Measurements from ENCODE around the gene RNF145.

RNF145 gene, protein sequence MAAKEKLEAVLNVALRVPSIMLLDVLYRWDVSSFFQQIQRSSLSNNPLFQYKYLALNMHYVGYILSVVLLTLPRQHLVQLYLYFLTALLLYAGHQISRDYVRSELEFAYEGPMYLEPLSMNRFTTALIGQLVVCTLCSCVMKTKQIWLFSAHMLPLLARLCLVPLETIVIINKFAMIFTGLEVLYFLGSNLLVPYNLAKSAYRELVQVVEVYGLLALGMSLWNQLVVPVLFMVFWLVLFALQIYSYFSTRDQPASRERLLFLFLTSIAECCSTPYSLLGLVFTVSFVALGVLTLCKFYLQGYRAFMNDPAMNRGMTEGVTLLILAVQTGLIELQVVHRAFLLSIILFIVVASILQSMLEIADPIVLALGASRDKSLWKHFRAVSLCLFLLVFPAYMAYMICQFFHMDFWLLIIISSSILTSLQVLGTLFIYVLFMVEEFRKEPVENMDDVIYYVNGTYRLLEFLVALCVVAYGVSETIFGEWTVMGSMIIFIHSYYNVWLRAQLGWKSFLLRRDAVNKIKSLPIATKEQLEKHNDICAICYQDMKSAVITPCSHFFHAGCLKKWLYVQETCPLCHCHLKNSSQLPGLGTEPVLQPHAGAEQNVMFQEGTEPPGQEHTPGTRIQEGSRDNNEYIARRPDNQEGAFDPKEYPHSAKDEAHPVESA

DNA sequence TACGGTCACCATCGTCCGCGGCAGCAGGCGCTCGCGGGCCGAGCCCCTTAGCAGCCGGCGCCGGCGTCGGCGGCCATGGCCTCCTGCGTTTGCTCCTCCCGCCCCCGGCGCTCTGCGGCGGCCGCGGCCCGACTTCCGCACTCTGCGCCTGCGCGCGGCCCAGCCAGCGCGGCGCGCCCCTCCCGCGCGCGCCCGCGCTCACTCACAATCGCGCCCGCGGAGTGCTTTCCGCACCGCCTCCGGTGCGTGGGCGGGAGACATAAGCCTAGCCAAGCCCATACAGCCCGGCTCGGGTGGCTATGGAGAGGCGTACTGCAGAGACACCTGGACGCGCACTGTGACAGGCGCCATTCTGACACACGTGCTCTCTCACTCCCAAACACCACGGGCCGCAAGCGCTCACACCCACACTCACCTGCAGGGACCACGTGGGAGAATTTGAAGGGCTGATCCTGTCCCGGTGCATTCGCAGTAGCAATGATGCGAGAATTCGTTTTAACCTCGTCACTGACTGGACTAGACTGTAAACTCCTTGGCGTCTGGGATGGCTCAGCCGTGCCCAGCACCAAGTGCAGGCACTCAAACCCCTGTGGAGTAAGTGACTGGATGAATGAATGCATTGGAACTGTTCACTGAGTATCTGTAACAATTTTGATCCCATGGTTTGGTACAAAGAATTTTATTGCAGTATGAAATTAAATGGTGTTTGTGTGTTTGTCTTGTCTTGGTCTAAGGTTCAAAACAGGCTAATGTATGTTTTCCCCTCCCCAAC lies at the start of gene RNF145:
TSS of gene RNF145 (minus strand) at position 116 of the 772 bp plus-strand sequence. CDS start 5,936 bp downstream, outside the sequence.
- Histone ChIP-seq H3K36me3 (ENCODE audit: control insufficient read depth, insufficient read depth, low read length) (no peaks in the 10 kb centered on the region), H3K4me1 (peaks cover 2% of the 10 kb centered on the region), H3K9ac (peak within 1 kb of the TSS; percentile 59), H3K79me2 (peaks cover 6% of the 10 kb centered on the region), H2AFZ (peak within 1 kb of the TSS; percentile 86), H3K27ac (peak within 1 kb of the TSS; percentile 93), H3K4me3 (ENCODE audit: low read depth, low read length) (peak within 1 kb of the TSS; percentile 82), H3K4me2 (ENCODE audit: low read length) (peak within 1 kb of the TSS; percentile 94), H3K27me3 (ENCODE audit: control insufficient read depth, insufficient read depth, low read length) (no peaks in the 10 kb centered on the region), H3K9me3 (ENCODE audit: control insufficient read depth, low read length) (no peaks in the 10 kb centered on the region)
- TF ChIP-seq, protein P1, sequence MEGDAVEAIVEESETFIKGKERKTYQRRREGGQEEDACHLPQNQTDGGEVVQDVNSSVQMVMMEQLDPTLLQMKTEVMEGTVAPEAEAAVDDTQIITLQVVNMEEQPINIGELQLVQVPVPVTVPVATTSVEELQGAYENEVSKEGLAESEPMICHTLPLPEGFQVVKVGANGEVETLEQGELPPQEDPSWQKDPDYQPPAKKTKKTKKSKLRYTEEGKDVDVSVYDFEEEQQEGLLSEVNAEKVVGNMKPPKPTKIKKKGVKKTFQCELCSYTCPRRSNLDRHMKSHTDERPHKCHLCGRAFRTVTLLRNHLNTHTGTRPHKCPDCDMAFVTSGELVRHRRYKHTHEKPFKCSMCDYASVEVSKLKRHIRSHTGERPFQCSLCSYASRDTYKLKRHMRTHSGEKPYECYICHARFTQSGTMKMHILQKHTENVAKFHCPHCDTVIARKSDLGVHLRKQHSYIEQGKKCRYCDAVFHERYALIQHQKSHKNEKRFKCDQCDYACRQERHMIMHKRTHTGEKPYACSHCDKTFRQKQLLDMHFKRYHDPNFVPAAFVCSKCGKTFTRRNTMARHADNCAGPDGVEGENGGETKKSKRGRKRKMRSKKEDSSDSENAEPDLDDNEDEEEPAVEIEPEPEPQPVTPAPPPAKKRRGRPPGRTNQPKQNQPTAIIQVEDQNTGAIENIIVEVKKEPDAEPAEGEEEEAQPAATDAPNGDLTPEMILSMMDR (IDR thresholded peaks at IDR 0.05) = no peak

DNA sequence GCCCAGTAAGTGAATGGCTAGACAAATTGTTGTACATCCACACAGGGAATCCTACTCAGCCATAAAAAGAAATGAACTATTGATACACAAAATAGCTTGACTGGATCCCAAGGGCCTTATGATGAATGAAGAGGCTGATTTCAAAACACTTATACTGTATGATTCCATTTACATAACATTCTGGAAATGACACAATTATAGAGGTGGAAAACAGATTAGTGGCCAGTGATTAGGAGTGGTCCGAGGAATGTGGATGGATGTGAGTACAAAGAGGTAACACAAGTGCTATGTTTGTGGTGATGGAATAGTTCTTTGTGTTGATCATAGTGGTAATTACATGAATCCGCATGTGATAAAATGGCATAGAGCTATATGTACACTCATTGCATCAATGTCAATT lies 49.0 kb upstream of the RNF145 start:
- H3K4me3 ChIP-seq (ENCODE audit: low read depth, low read length) = no peak overlapping the region
- H3K9me3 ChIP-seq (ENCODE audit: control insufficient read depth, low read length) = no peaks in the 10 kb centered on the region
- TF ChIP-seq, protein P1 (IDR thresholded peaks at IDR 0.05) = no peak
- peaks cover 10% of the 10 kb centered on the region for H3K79me2 ChIP-seq
- no peak overlapping the region for H3K27ac ChIP-seq
- no peaks in the 10 kb centered on the region for H3K4me1 ChIP-seq
- H3K4me2 ChIP-seq (ENCODE audit: low read length) = no peak overlapping the region
- no peak overlapping the region for H2AFZ ChIP-seq
- H3K9ac ChIP-seq = no peak overlapping the region
- no peaks in the 10 kb centered on the region for H3K27me3 ChIP-seq (ENCODE audit: control insufficient read depth, insufficient read depth, low read length)
- H3K36me3 ChIP-seq (ENCODE audit: control insufficient read depth, insufficient read depth, low read length) = no peaks in the 10 kb centered on the region

DNA sequence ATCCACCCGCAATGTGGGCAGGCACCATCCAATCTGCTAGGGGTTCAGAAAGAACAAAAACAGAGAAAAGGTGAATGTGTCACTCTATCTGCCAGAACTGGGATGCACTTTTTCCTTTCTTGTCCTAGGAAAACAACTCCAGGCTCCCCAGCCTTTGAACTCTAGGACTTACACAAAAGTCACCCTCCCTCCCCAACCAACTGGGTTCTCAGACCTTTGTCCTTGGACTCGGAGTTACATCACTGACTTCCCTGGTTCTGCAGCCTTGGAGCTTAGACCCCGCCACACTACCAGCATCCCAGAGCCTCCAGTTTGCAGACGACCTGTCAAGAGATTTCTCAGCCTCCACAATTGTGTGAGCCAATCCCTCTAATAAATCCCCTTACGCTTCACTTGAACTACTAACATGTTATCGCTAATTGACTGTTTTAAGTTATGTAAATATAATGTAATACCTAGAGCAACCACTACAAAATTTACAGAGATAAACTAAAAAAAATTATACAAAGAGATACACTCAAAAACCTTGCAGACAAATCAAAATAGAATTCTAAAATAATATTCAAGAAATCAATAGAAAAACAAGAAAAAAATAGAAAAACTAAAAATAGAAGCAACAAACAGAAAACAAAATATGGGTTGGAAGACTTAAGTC lies 48.4 kb upstream of the RNF145 start:
- Histone ChIP-seq H3K9me3 (ENCODE audit: control insufficient read depth, low read length) (no peaks in the 10 kb centered on the region), H3K4me3 (ENCODE audit: low read depth, low read length) (no peak overlapping the region), H3K27me3 (ENCODE audit: control insufficient read depth, insufficient read depth, low read length) (no peaks in the 10 kb centered on the region), H2AFZ (no peak overlapping the region), H3K27ac (no peak overlapping the region), H3K36me3 (ENCODE audit: control insufficient read depth, insufficient read depth, low read length) (no peaks in the 10 kb centered on the region), H3K4me2 (ENCODE audit: low read length) (no peak overlapping the region), H3K79me2 (peaks cover 8% of the 10 kb centered on the region), H3K4me1 (no peaks in the 10 kb centered on the region), H3K9ac (no peak overlapping the region)
- TF ChIP-seq, protein P1 (IDR thresholded peaks at IDR 0.05) = no peak

DNA sequence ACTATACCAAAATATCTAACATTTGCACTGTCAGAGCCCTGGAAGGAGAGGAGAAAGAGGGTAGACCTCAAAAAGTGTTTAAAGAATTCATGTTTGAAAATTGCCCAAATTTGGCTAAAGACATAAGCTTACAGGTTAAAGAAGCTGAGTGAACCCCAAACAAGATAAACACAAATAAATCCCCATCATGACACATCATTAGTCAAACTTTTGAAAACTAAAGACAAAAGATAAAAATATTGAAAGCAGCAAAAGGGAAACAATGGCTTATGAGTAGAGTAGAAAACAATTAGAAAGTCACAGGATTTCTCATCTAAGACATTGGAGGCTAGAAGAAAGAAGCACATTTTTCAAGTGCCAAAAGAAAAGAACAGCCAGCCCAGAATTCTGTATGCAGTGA lies 47.7 kb upstream of the RNF145 start:
- Histone ChIP-seq H3K27me3 (ENCODE audit: control insufficient read depth, insufficient read depth, low read length) (no peaks in the 10 kb centered on the region), H3K4me2 (ENCODE audit: low read length) (no peak overlapping the region), H3K27ac (no peak overlapping the region), H3K79me2 (peaks cover 3% of the 10 kb centered on the region), H2AFZ (no peak overlapping the region), H3K9ac (no peak overlapping the region), H3K9me3 (ENCODE audit: control insufficient read depth, low read length) (no peaks in the 10 kb centered on the region), H3K4me1 (no peaks in the 10 kb centered on the region), H3K4me3 (ENCODE audit: low read depth, low read length) (no peak overlapping the region), H3K36me3 (ENCODE audit: control insufficient read depth, insufficient read depth, low read length) (no peaks in the 10 kb centered on the region)
- TF ChIP-seq, protein P1 (IDR thresholded peaks at IDR 0.05) = no peak
